Activated CD4-positive, alpha-beta memory T cell treated with anti-CD3 and anti-CD28 coated beads, Interleukin-2, amount 10 ng/mL, durations not matched to agents 7 days and 5 days (primary cell): ENCODE data around the gene UBASH3A. TPM values are rescaled to one million over a fixed set of nuclear protein-coding genes. Genes with fewer than 3 reads are reported as not detected.
"Not testable (repeated sequence)": the region's sequence is repeated elsewhere in the genome, so short reads cannot be mapped to it uniquely, and the experiment has no call there.

Source experiments
- CTCF ChIA-PET: fragments of 350-600 bp; sonication (Branson Sonifier 250); formaldehyde crosslinking; loops from one replicate; lab custom pipeline; 2021; ENCODE audit warnings: antibody characterized with exemption, inconsistent platforms; lab: Charles Lee
- POLR2A ChIA-PET: fragments of 350-600 bp; sonication (Branson Sonifier 250); formaldehyde crosslinking; loops from one replicate; lab custom pipeline; 2021; ENCODE audit warnings: antibody characterized with exemption; lab: Charles Lee
- DNase-seq: peaks from one replicate; pipeline ENCODE4 v3.0.0-alpha.2; 2020
- H3K27ac Mint-ChIP-seq: one replicate; pipeline ENCODE4 v1.8.0; 2021; ENCODE audit warnings: mild to moderate bottlenecking, mixed read lengths
- H3K27me3 Mint-ChIP-seq: one replicate; pipeline ENCODE4 v1.8.0; 2021; ENCODE audit warnings: mixed read lengths
- H3K36me3 Mint-ChIP-seq: one replicate; pipeline ENCODE4 v1.8.0; 2021; ENCODE audit warnings: low read depth, mixed read lengths
- H3K4me1 Mint-ChIP-seq: one replicate; pipeline ENCODE4 v1.8.0; 2021; ENCODE audit warnings: mixed read lengths
- H3K4me3 Mint-ChIP-seq: one replicate; pipeline ENCODE4 v1.8.0; 2021; ENCODE audit warnings: mild to moderate bottlenecking, mixed read lengths
- H3K9me3 Mint-ChIP-seq: one replicate; pipeline ENCODE4 v1.8.0; 2021; ENCODE audit warnings: mixed read lengths
- total RNA-seq, 2 experiments: library from RNA; stranded (reverse); gene quantifications; one replicate each; pipeline ENCODE4 v1.2.3, GENCODE V29; 2021

UBASH3A gene
- total RNA-seq, 2 experiments from 2014 or later, result 67.8 to 70.6 TPM

DNA sequence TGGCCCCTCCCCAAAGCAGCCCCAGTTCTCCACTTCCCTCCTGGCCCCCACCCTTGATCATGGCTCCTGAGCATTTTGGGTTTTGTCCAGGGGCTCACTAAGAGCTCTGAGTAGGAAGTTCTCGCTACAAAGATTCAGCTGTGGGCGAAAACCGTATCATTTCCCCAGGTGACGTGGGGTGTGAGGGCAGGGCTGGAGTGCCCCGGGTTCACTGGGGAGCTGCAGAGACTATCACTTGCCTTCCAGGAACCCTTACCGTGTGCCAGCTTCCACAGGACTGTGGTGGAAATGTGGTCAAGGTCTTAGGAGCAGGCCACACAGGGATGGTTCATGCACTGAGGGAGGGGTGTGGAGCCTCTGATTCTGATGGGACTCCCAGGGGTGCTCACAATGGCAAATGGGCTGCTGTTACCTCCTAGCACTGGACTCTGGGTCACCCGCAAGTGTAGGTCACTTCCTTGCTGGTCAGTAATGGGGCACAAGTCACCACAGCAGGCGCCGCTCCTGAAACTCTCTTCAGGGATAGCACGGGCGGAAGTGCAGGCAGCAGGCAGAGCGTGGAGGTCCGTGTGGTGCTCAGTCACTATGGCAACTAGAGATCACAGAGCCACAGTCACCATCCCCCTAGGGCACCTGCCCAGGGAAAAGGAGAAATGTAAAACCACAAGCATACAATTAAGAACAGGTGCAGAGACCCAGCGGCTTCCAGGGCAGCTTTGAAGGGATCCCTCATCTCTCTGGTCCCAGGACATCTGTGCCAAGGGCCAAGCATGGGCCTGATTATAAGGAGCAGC is 56.9 kb downstream of the UBASH3A start:
- CTCF ChIA-PET, result no interaction called here

DNA sequence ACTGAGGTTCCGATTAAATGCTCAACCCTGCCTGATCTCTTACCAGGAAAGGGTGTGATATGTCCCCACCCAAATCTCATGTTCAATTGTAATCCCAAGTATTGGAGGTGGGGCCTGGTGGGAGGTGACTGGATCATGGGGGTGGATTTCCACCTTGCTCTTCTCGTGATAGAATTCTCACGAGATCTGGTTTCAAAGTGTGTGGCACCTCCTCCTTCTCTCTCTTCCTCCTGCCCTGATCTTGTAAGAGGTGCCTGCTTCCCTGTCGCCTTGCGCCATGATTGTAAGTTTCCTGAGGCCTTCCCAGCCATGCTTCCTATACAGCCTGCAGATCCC is 57.5 kb downstream of the UBASH3A start:
- H3K4me3 Mint-ChIP-seq, result no peak overlapping the region

More for the DNA sequence above, 56.9 kb downstream of the UBASH3A start:
- no peak overlapping the region for H3K4me3 Mint-ChIP-seq
- DNase-seq, result no peak
- no peaks in the 10 kb centered on the region for H3K27me3 Mint-ChIP-seq
- POLR2A ChIA-PET, result no interaction called here
- no peaks in the 10 kb centered on the region for H3K9me3 Mint-ChIP-seq
- H3K4me1 Mint-ChIP-seq, result peaks cover 61% of the 10 kb centered on the region
- H3K36me3 Mint-ChIP-seq, result no peaks in the 10 kb centered on the region
- no peak overlapping the region for H3K27ac Mint-ChIP-seq

DNA sequence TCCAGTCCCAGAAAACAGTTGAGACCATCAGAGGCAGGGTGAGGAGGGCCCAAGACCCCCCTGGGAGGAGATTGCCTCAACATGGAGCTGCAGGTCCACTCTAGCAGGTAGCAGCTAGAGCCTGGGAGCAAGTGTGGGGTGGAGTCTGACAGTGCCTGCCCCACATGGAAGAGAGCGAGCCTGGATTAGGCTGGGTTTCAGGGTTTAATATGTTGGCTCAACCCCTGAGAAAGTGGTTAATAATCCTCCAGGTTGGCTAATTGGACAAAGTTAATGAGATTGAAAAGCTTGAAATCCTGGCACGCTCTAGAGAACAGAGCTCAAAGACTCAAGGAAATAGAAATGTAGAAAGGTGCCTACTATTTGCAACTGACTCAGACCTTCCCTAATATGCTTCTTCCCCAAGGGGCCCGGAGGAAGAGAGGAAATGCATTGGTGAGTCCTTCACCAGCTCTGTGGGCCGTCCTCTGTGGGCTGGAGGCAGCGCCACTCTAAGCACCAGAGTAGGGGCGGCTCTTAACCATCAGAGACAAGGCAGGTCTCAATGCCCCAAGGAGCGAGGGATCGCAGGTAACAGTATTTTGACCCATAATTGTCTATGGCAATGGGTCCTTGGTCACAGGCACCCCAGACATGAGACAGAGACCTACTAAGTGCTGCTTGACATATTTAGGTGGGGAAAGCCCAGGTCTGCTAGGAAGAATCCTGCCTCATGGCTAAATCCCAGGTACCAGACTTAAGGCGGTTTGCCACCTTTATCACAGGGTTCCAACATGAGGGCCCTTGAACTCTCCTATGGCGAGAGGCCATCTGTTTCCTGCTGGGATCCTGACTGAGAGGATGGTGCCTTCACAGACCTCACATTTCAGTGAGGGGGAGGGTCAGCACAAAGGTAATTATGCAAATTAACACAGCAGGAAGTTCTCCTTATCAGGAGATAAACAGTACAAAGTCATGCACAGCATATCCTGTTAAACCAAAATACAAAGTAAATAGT is 58.5 kb downstream of the UBASH3A start:
- ChIA-PET POLR2A (no interaction called here), CTCF (interaction anchor here (0.6 kb wide), 1 partner anchor 221 kb away, joined by 4 read pairs; no protein-coding TSS in a partner anchor)
- no peak overlapping the region for H3K4me3 Mint-ChIP-seq
- H3K9me3 Mint-ChIP-seq, result no peaks in the 10 kb centered on the region
- H3K27me3 Mint-ChIP-seq, result no peaks in the 10 kb centered on the region
- no peaks in the 10 kb centered on the region for H3K36me3 Mint-ChIP-seq
- DNase-seq, result no peak
- peaks cover 53% of the 10 kb centered on the region for H3K4me1 Mint-ChIP-seq
- H3K27ac Mint-ChIP-seq, result no peak overlapping the region

More for the DNA sequence above, 57.5 kb downstream of the UBASH3A start:
- Mint-ChIP-seq H3K4me1 (peaks cover 60% of the 10 kb centered on the region), H3K9me3 (no peaks in the 10 kb centered on the region), H3K27me3 (no peaks in the 10 kb centered on the region), H3K36me3 (no peaks in the 10 kb centered on the region), H3K27ac (no peak overlapping the region)
- ChIA-PET POLR2A (no interaction called here), CTCF (no interaction called here)
- DNase-seq, result no peak

DNA sequence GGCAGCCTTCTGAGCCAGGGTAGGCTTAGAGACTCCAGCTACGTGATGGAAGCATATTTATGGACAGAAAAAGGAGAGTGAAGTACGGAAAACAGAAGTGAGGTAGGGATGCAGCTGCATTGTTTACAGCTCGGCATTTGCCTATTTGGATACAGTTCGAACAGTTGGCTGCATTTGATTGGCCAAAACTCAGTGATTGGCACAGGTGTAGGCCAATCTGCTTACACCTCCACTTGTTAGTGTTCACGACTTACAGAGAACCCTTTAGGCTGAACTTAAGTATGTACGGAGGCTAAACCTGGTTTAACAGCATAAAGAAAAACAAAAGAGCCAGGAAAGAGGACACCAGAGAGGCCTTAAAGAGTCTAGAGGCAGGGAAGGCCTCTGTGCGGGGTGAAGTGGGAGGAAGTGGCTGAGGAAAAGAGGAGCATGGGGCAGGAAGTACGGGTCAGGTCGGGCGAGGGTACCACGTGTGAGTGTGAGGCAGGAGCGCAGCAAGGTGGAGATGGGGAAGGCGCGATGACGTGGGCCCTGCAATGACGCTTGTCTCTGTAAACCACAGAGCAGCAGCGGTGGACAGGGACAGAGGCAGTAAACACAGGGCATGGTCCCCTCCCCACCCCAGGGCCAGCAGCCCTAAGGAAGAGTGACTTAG is 60.3 kb downstream of the UBASH3A start:
- ChIA-PET POLR2A (no interaction called here), CTCF (no interaction called here)
- peak; percentile 79 for DNase-seq
- Mint-ChIP-seq H3K4me1 (peaks cover 56% of the 10 kb centered on the region), H3K27me3 (no peaks in the 10 kb centered on the region), H3K36me3 (no peaks in the 10 kb centered on the region), H3K9me3 (no peaks in the 10 kb centered on the region), H3K27ac (peak overlapping the region; percentile 82), H3K4me3 (no peak overlapping the region)

- peaks cover 56% of the 10 kb centered on the region for H3K4me1 Mint-ChIP-seq
- no peaks in the 10 kb centered on the region for H3K27me3 Mint-ChIP-seq
- H3K4me3 Mint-ChIP-seq, result no peak overlapping the region
- H3K9me3 Mint-ChIP-seq, result no peaks in the 10 kb centered on the region
- POLR2A ChIA-PET, result no interaction called here
- DNase-seq, result no peak
- CTCF ChIA-PET, result no interaction called here
- no peaks in the 10 kb centered on the region for H3K36me3 Mint-ChIP-seq
- H3K27ac Mint-ChIP-seq, result peak overlapping the region; percentile 18
Observed at GRCh38 chr21:42465008-42465802, 61.5 kb downstream of the UBASH3A start.

GRCh38 chr21:42465803-42466127 is 62.1 kb downstream of the UBASH3A start:
- ChIA-PET CTCF (no interaction called here), POLR2A (no interaction called here)
- DNase-seq, result no peak
- H3K9me3 Mint-ChIP-seq, result no peaks in the 10 kb centered on the region
- H3K4me3 Mint-ChIP-seq, result no peak overlapping the region
- no peaks in the 10 kb centered on the region for H3K27me3 Mint-ChIP-seq
- H3K36me3 Mint-ChIP-seq, result no peaks in the 10 kb centered on the region
- peaks cover 54% of the 10 kb centered on the region for H3K4me1 Mint-ChIP-seq
- H3K27ac Mint-ChIP-seq, result no peak overlapping the region

DNA sequence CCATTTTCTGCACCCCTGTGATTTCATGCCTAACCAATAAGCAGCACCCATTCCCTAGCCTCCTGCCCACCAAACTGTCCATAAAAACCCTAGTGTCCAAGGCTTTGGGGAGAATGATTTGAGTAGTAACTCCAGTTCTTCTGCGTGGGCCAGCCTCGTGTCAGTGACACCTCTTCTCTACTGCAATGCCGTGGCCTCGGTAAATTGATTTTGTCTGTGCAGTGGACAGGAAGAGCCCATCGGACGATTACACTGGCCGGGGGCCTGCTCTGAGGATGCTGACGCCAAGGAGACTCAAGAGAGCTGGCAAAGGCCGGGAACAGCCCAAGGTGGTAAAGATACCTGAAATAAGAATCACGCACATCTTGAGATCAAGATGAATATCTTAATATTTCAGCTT is 63.0 kb downstream of the UBASH3A start:
- CTCF ChIA-PET, result interaction anchor here (0.8 to 2.3 kb wide), 8 partner anchors 10 to 157 kb away, joined by 3 to 7 read pairs (median 4); partner anchors contain the start of gene RSPH1
- POLR2A ChIA-PET, result interaction anchor here (1.5 kb wide), 1 partner anchor 61 kb away, joined by 3 read pairs; no protein-coding TSS in a partner anchor

DNA sequence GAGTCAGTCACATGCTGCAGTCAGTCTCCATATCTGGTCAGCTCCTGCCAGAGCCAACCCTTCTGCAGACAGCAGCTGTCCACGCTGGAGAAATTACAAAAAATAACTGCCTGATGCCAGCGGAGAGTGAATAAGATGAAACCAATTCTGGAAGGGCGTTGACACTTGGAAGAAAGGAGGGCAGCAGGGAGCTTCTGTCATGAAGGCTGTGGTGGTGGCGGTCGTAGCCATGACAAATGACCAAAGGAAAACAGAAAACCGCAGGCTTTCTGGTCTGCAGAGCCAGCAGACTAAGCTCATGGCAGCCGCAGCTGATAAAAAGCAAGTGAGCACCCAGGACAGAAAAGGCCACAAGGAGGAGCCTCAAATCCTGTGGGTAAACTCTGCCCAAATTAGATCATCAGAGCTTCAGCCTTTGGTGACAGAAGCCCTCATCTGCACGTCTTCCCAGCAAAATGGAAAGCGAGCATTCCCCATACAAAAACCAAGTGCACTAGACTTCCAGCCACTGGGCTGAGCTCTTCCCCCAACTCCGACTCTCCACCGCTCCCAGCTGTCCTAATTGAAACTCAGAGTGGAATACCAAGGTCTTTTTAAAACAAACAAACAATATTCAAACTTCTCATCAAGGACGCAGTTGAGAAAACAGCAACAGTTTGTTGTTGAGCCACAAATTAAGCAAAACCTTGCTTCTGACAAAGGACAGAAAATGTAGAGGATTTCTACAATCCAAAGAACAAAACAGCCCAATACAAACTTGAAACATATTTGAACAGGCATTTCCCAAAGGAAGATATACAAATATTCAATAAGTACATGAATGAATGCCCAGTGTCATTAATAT is 63.7 kb downstream of the UBASH3A start:
- POLR2A ChIA-PET, result interaction anchor here (1.5 kb wide), 1 partner anchor 60 kb away, joined by 3 read pairs; no protein-coding TSS in a partner anchor
- no peaks in the 10 kb centered on the region for H3K9me3 Mint-ChIP-seq
- no peaks in the 10 kb centered on the region for H3K36me3 Mint-ChIP-seq
- peaks cover 39% of the 10 kb centered on the region for H3K4me1 Mint-ChIP-seq
- CTCF ChIA-PET, result interaction anchor here (0.8 to 2.3 kb wide), 9 partner anchors 11 to 158 kb away, joined by 3 to 7 read pairs (median 3); partner anchors contain the start of gene RSPH1
- no peaks in the 10 kb centered on the region for H3K27me3 Mint-ChIP-seq
- no peak overlapping the region for H3K27ac Mint-ChIP-seq
- peak; percentile 28 for DNase-seq
- no peak overlapping the region for H3K4me3 Mint-ChIP-seq

More for the DNA sequence above, 63.0 kb downstream of the UBASH3A start:
- Mint-ChIP-seq H3K27ac (no peak overlapping the region), H3K4me1 (peaks cover 44% of the 10 kb centered on the region), H3K4me3 (no peak overlapping the region), H3K9me3 (no peaks in the 10 kb centered on the region), H3K27me3 (no peaks in the 10 kb centered on the region), H3K36me3 (no peaks in the 10 kb centered on the region)
- no peak for DNase-seq

GRCh38 chr21:42468491-42469131 is 64.9 kb downstream of the UBASH3A start:
- DNase-seq, result no peak
- Mint-ChIP-seq H3K27me3 (no peaks in the 10 kb centered on the region), H3K27ac (no peak overlapping the region), H3K9me3 (no peaks in the 10 kb centered on the region), H3K4me3 (no peak overlapping the region), H3K4me1 (peaks cover 30% of the 10 kb centered on the region), H3K36me3 (no peaks in the 10 kb centered on the region)
- ChIA-PET POLR2A (no interaction called here), CTCF (interaction anchor here (1.5 to 2.3 kb wide), 3 partner anchors 60 to 159 kb away, joined by 3 to 7 read pairs (median 5); no protein-coding TSS in a partner anchor)

- Mint-ChIP-seq H3K27me3 (peaks cover 2% of the 10 kb centered on the region), H3K4me3 (no peak overlapping the region), H3K27ac (no peak overlapping the region), H3K36me3 (no peaks in the 10 kb centered on the region), H3K9me3 (no peaks in the 10 kb centered on the region), H3K4me1 (peaks cover 24% of the 10 kb centered on the region)
- POLR2A ChIA-PET, result no interaction called here
- CTCF ChIA-PET, result no interaction called here
- DNase-seq, result no peak
Observed at GRCh38 chr21:42469272-42469671, 65.6 kb downstream of the UBASH3A start.

DNA sequence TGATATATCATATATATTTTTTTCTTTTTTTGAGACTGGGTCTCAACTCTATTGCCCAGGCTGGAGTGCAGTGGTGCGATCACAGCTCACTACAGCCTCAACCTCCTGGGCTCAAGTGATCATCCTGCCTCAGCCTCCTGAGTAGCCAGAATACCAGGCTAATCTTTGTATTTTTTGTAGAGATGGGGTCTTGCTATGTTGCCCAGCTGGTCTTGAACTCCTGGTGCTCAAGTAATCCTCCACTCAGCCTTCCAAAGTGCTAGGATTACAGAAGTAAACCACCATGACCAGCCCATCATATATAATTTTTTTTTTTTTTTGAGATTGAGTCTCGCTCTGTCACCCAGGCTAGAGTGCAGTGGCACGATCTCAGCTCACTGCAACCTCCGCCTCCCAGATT is 66.0 kb downstream of the UBASH3A start:
- H3K9me3 Mint-ChIP-seq, H3K4me3 Mint-ChIP-seq, CTCF ChIA-PET, H3K27ac Mint-ChIP-seq, POLR2A ChIA-PET, H3K36me3 Mint-ChIP-seq, DNase-seq, H3K27me3 Mint-ChIP-seq: not testable (repeated sequence)
- peaks cover 19% of the 10 kb centered on the region for H3K4me1 Mint-ChIP-seq
